B cell (primary cell): ENCODE results near the gene PCBP3. TPM values are rescaled to one million over a fixed set of nuclear protein-coding genes. Genes with fewer than 3 reads are reported as not detected.

ENCODE experiments used
- ATAC-seq: fragments of 200-7000 bp; cut with Tn5 transposase; one replicate; pipeline ENCODE4 v1.10.0; 2021; ENCODE audit warnings: low read depth, mild to moderate bottlenecking, moderate number of reproducible peaks, moderate library complexity
- CTCF ChIA-PET: fragments of 350-600 bp; sonication (Branson Sonifier 250); formaldehyde crosslinking; loops from one replicate; lab custom pipeline; 2021; ENCODE audit warnings: antibody characterized with exemption, inconsistent platforms; lab: Charles Lee
- POLR2A ChIA-PET: fragments of 350-600 bp; sonication (Branson Sonifier 250); formaldehyde crosslinking; loops from one replicate; lab custom pipeline; 2021; ENCODE audit warnings: antibody characterized with exemption; lab: Charles Lee
- DNase-seq: peaks from one replicate; pipeline ENCODE4 v3.0.0; 2013
- H2AFZ ChIP-seq: 2 replicates; pipeline ENCODE4 v1.6.1; 2012; ENCODE audit warnings: mild to moderate bottlenecking, low read depth, low read length; ENCODE audit not compliant: insufficient read depth, poor library complexity, severe bottlenecking
- H3K27ac ChIP-seq, 2 donors: 1 replicate in 1 of 2; 2 replicates in 1 of 2; pipeline ENCODE4 v1.5.1; 2012 to 2013; ENCODE audit warnings: low read length in 2 of 2, mild to moderate bottlenecking in 2 of 2, moderate library complexity in 1 of 2
- H3K27me3 ChIP-seq, 4 experiments: fragments of 200-600 bp in 1 of 4; sonication (generic) in 1 of 4; replicated peaks in 1 of 4; 1 replicate in 2 of 4; 2 replicates in 2 of 4; pipeline versions ENCODE4 v1.6.1 to v1.7.0; 2013 to 2016; ENCODE audit warnings: low read length in 3 of 4, mild to moderate bottlenecking in 2 of 4, mixed read lengths in 1 of 4, moderate library complexity in 1 of 4; ENCODE audit not compliant: insufficient read depth in 4 of 4, control insufficient read depth in 3 of 4; ENCODE audit errors: control extremely low read depth in 1 of 4
- H3K36me3 ChIP-seq, 2 experiments: replicated peaks in 1 of 2; 1 replicate in 1 of 2; 2 replicates in 1 of 2; pipeline versions ENCODE4 v1.6.1 to v1.7.1; 2013; ENCODE audit warnings: low read length in 1 of 2; ENCODE audit not compliant: insufficient read depth in 2 of 2, control insufficient read depth in 1 of 2; ENCODE audit errors: control extremely low read depth in 1 of 2, extremely low read depth in 1 of 2
- H3K4me1 ChIP-seq, 2 donors: fragments of 200-600 bp in 1 of 2; sonication (generic) in 1 of 2; 1 replicate in 1 of 2; 2 replicates in 1 of 2; pipeline versions ENCODE4 v1.5.1 to v1.6.1; 2013 to 2017; ENCODE audit warnings: low read length in 2 of 2; ENCODE audit not compliant: control insufficient read depth in 2 of 2, insufficient read depth in 2 of 2
- H3K4me2 ChIP-seq: replicated peaks from 2 replicates; pipeline ENCODE3; 2012; ENCODE audit warnings: mild to moderate bottlenecking, low read depth, low read length; ENCODE audit not compliant: poor library complexity, severe bottlenecking
- H3K4me3 ChIP-seq, 5 experiments: fragments of 200-600 bp in 1 of 5; sonication (generic) in 1 of 5; 1 replicate in 3 of 5; 2 replicates in 2 of 5; pipeline versions ENCODE4 v1.5.1 to v1.7.0; 2011 to 2016; ENCODE audit warnings: low read length in 4 of 5, mild to moderate bottlenecking in 4 of 5, low read depth in 2 of 5, control low read depth in 1 of 5, moderate library complexity in 1 of 5; ENCODE audit not compliant: insufficient read depth in 1 of 5; ENCODE audit errors: control extremely low read depth in 1 of 5, extremely low read depth in 1 of 5
- H3K79me2 ChIP-seq: fragments of 200-600 bp; sonication (generic); one replicate; pipeline ENCODE4 v1.6.0; 2016; ENCODE audit warnings: low read length; ENCODE audit not compliant: control insufficient read depth, insufficient read depth
- H3K9ac ChIP-seq: fragments of 200-600 bp; sonication (generic); 2 replicates; pipeline ENCODE4 v1.6.1; 2017; ENCODE audit warnings: mild to moderate bottlenecking, low read length, moderate library complexity
- H3K9me3 ChIP-seq, 3 donors: one replicate each; pipeline versions ENCODE4 v1.6.1 to v1.7.1; 2013; ENCODE audit warnings: low read length in 2 of 3; ENCODE audit not compliant: control insufficient read depth in 2 of 3, insufficient read depth in 1 of 3; ENCODE audit errors: control extremely low read depth in 1 of 3
- H4K20me1 ChIP-seq: 2 replicates; pipeline ENCODE4 v1.6.0; 2012; ENCODE audit warnings: mild to moderate bottlenecking, low read length; ENCODE audit not compliant: insufficient read depth, control insufficient read depth, poor library complexity, severe bottlenecking
- H3K27ac Mint-ChIP-seq: one replicate; pipeline ENCODE4 v1.8.0; 2021; ENCODE audit warnings: mixed read lengths
- H3K27me3 Mint-ChIP-seq: one replicate; pipeline ENCODE4 v1.8.0; 2021; ENCODE audit warnings: mixed read lengths
- H3K4me1 Mint-ChIP-seq: one replicate; pipeline ENCODE4 v1.8.0; 2021; ENCODE audit warnings: mixed read lengths
- H3K4me3 Mint-ChIP-seq: one replicate; pipeline ENCODE4 v1.8.0; 2021; ENCODE audit warnings: mixed read lengths
- H3K9me3 Mint-ChIP-seq: one replicate; pipeline ENCODE4 v1.8.0; 2022; ENCODE audit warnings: mixed read lengths; ENCODE audit not compliant: insufficient read depth
- CTCF ChIP-seq: fragments of 200-600 bp; IDR thresholded peaks from one replicate; pipeline ENCODE4 v1.8.0; 2022; ENCODE audit warnings: antibody characterized with exemption, mild to moderate bottlenecking
- EZH2 ChIP-seq: IDR thresholded peaks from 2 replicates; pipeline ENCODE4 v1.6.1; 2012; ENCODE audit warnings: borderline replicate concordance, low read depth, mild to moderate bottlenecking, moderate library complexity, low read length; ENCODE audit not compliant: insufficient read depth, poor library complexity, severe bottlenecking
- WGBS: methylation state at CpG from one replicate; pipeline ENCODE4 v1.1.5; 2013; ENCODE audit warnings: missing lambda C conversion rate; ENCODE audit not compliant: insufficient coverage; 5-methylcytosine and 5-hydroxymethylcytosine counted together
- intact Hi-C: fragments of 100-400 bp; cut with micrococcal nuclease; formaldehyde crosslinking; loops from one replicate; pipeline ENCODE4 v1.10.0; 2022
- polyA plus RNA-seq: library from polyadenylated mRNA; depleted of rRNA; stranded (reverse); fragments of >200 nt; gene quantifications from 2 replicates; pipeline ENCODE4 v1.2.3, GENCODE V29; 2012
- total RNA-seq, 2 donors: library from RNA; stranded (reverse); fragments of 120-200 nt in 1 of 2; gene quantifications; 1 replicate in 1 of 2; 2 replicates in 1 of 2; pipeline versions ENCODE4 v1.2.3 to v1.2.4, GENCODE V29; 2013 to 2022

The PCBP3 gene
- total and polyA plus RNA-seq, 2 donors (not counting 1 experiment from before 2014, with no cell fraction given) = 0.45 to 2.7 TPM

GRCh38 chr21:45727390-45727789 is 83.9 kb downstream of the PCBP3 start:
- intact Hi-C loops = no loop called here

More at GRCh38 chr21:45727390-45727789, 83.9 kb downstream of the PCBP3 start:
- DNase-seq = no peak
- CTCF ChIA-PET = no interaction called here
- Histone ChIP-seq H3K36me3 (no peaks in the 10 kb centered on the region), H3K4me3 (no peak overlapping the region), H3K9ac (no peak overlapping the region), H3K9me3 (no peaks in the 10 kb centered on the region), H3K27ac (no peak overlapping the region), H4K20me1 (no peaks in the 10 kb centered on the region), H3K27me3 (no peaks in the 10 kb centered on the region), H3K79me2 (no peaks in the 10 kb centered on the region), H2AFZ (no peak overlapping the region), H3K4me1 (no peaks in the 10 kb centered on the region), H3K4me2 (no peak overlapping the region)
- peaks cover 9% of the 10 kb centered on the region for H3K27me3 Mint-ChIP-seq
- H3K27ac Mint-ChIP-seq = no peak overlapping the region
- no peak for ATAC-seq
- POLR2A ChIA-PET = no interaction called here
- H3K4me1 Mint-ChIP-seq = no peaks in the 10 kb centered on the region
- H3K9me3 Mint-ChIP-seq = no peaks in the 10 kb centered on the region
- H3K4me3 Mint-ChIP-seq = no peak overlapping the region
- WGBS = 96% methylated on average over 2 of the region's 2 CpGs
- TF ChIP-seq EZH2 = no peak
- no peak for TF ChIP-seq CTCF
